NCI-H146 (cell line): ENCODE data around the gene CHADL.

Experiments used
- DNase-seq: peaks from one replicate; lab custom pipeline; 2025; lab: John Stamatoyannopoulos, UW

Gene CHADL

GRCh38 chr22:41256254-41257253 lies 15.8 kb upstream of the CHADL start:
- DNase-seq: no peak

DNA sequence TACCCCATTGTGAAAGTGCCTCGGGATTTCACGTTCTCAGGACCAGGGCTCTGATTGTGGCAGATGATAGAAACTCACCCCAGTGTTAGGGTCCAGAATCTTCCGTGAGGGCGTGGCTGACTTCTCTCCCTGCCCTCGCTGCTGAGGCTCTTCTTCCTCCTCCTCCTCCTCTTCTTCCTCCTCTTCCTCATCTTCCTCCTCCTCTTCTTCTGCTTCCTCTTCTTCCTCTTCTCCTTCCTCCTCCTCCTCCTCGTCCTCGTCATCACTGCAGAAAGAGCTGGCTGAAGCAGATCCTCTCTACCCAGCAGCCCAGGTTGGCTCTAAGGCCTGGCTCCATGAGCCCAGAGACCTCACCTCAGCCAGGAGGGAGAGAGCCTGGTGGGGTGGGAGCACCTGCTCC lies 13.5 kb upstream of the CHADL start:
- no peak for DNase-seq

DNA sequence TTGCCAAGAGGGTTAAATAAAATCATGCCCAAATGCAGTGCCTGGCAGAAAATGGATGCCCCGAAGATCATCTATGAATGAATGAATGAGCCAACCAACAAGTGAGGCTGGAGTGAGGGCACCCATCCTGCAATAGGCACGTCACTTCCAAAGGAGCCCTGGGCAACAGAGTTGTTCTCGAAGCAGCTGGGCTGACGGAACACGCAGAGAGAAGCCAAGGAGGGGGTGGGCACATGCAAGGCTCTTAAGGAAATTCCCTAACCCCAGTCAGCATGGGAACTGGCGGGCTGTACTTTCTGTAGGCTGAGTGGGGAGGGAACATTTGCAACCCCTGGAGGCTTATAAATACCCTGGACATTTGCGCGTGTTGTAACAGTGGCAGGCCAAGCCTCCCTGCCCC lies 11.6 kb upstream of the CHADL start:
- no peak for DNase-seq

DNA sequence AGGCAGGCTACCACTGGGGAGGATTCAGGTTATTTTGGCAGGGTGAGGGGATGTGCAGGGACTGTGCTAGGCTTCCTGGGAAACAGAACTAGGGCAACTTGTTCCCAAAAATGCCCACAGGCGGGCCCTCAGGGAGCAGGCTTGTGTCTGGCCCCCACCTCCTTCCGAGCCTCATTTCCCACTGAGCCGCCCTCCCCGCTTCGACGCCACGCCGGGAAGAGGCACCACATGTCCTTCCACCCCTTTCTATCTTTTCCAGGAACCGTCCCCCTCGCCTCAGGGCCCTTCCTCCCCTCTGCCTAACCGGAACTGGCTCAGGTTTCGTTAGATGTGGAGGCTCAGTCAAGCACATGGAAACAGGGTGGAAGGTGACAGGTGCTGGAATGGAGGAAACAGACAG lies 9.4 kb upstream of the CHADL start:
- no peak for DNase-seq

- DNase-seq: no peak
Observed at GRCh38 chr22:41249442-41249841, 8.7 kb upstream of the CHADL start.

- DNase-seq: no peak
Observed at GRCh38 chr22:41248758-41249157, 8.0 kb upstream of the CHADL start.

DNA sequence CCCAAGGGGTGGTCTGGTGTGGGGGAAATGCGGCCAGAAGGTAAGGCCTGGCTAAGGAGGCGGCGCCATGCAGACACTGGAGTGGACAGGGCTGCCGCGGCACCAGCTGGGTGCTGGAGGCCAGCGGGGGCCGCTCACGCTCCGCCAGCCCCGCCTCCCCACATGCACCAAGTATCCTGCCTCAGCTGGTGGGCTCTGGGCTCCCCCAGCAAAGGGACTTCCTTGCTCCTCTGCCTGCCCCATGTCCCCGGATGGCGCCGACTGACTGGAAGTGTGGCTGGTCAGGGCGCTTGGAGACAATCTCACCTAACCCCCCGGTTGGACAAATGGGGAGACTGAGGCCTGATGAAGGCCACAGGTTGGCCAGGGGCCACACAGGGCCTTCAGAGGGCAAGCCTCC lies 7.6 kb upstream of the CHADL start:
- no peak for DNase-seq

DNA sequence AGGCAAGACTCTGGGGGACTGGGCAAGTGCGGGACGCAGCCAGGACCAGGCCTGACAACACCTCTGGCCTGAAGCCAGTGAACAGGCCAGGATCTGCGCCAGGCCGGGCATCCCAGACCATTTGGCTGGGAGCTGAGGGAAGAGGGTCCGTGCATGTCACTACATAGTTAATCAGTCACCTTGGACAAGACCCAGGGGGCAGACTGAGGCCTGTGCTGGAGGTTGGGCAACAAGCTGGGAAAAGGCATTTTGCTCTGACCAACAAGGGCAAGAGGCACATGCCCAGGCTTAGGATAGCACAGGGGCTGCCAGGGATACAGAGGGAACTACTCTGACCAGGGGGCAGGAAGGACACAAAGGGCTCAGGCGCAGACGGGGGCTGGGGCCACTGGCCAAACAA lies 7.0 kb upstream of the CHADL start:
- DNase-seq: no peak

- no peak for DNase-seq
Observed at GRCh38 chr22:41245917-41246499, 5.3 kb upstream of the CHADL start.

DNA sequence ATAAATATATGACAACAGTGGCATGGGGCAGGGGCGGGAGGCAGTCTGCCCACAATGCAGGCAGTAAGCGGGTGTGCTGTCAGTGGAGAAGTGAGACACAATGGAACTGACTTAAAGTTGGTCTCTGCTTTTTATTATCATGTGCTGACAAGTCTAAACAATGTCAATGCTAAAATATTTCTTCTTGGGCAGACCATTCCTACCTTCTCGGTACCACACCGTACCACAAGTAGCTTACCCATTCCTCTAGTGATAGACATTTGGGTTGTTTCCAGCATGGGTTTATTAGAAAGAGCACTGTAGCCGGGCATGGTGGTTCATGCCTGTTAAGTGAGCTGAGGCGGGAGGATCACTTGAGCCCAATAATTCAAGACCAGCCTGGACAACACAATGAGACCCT lies 2.6 kb upstream of the CHADL start:
- no peak for DNase-seq

GRCh38 chr22:41242396-41243117 lies 1.8 kb upstream of the CHADL start:
- no peak for DNase-seq

DNA sequence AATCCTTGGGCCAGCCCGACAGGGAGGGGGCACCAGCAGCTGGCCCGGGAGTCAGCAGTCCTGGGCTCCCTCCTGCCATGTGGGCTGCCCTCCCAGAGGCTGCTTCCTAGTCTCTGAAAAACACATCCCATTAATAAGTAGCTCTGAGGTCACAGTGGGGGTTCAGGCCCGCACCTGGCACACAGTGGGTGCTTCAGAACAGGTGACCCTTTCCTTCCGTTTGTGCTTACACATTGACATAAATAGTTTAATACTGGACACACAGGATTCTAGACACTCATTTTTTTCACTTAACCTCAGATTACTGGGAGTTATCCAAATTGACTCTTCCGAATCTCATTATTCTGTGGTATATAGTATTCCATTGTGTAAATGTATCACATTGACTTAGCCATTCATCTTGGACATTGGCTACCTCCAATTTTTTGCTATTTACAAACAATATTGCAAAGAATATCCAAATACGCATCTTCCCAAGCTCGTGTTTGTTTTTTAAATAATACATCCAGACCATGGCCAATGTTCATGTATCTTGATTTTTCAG lies 474 bp upstream of the CHADL start:
- no peak for DNase-seq

- no peak for DNase-seq
Observed at GRCh38 chr22:41239443-41240128, 1.1 kb downstream of the CHADL start.

- no peak for DNase-seq
Observed at GRCh38 chr22:41238570-41239442, 1.9 kb downstream of the CHADL start.

GRCh38 chr22:41237707-41238569 lies 2.8 kb downstream of the CHADL start:
- peak; percentile 67 for DNase-seq

- no peak for DNase-seq
Observed at GRCh38 chr22:41237036-41237706, 3.6 kb downstream of the CHADL start.

- no peak for DNase-seq
Observed at GRCh38 chr22:41234815-41235695, 5.7 kb downstream of the CHADL start.

GRCh38 chr22:41231369-41231768 lies 9.4 kb downstream of the CHADL start:
- no peak for DNase-seq
